Measurements from ENCODE around the gene GXYLT1. TPM values are rescaled to one million over a fixed set of nuclear protein-coding genes. Genes with fewer than 3 reads are reported as not detected.

GXYLT1 gene
- total RNA-seq, 1 donor from 2014 or later: 23.8 TPM

GRCh38 chr12:42186793-42187192, 42.1 kb upstream of the GXYLT1 start:
- TF ChIP-seq, protein P1, sequence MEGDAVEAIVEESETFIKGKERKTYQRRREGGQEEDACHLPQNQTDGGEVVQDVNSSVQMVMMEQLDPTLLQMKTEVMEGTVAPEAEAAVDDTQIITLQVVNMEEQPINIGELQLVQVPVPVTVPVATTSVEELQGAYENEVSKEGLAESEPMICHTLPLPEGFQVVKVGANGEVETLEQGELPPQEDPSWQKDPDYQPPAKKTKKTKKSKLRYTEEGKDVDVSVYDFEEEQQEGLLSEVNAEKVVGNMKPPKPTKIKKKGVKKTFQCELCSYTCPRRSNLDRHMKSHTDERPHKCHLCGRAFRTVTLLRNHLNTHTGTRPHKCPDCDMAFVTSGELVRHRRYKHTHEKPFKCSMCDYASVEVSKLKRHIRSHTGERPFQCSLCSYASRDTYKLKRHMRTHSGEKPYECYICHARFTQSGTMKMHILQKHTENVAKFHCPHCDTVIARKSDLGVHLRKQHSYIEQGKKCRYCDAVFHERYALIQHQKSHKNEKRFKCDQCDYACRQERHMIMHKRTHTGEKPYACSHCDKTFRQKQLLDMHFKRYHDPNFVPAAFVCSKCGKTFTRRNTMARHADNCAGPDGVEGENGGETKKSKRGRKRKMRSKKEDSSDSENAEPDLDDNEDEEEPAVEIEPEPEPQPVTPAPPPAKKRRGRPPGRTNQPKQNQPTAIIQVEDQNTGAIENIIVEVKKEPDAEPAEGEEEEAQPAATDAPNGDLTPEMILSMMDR (conservative IDR thresholded peaks at IDR 0.05): no peak
- Mint-ChIP-seq H3K4me3 (no peak overlapping the region), H3K27me3 (no peaks in the 10 kb centered on the region), H3K27ac (no peak overlapping the region), H3K4me1 (ENCODE audit: unreplicated experiment) (no peaks in the 10 kb centered on the region), H3K36me3 (peaks cover 4% of the 10 kb centered on the region), H3K9me3 (no peaks in the 10 kb centered on the region)
- no peak for DNase-seq (ENCODE audit: extremely low spot score, unreplicated experiment)

- H3K4me1 Mint-ChIP-seq (ENCODE audit: unreplicated experiment): no peaks in the 10 kb centered on the region
- TF ChIP-seq, protein P1 (conservative IDR thresholded peaks at IDR 0.05): no peak
- peaks cover 8% of the 10 kb centered on the region for H3K36me3 Mint-ChIP-seq
- no peaks in the 10 kb centered on the region for H3K27me3 Mint-ChIP-seq
- DNase-seq (ENCODE audit: extremely low spot score, unreplicated experiment): no peak
- H3K27ac Mint-ChIP-seq: no peak overlapping the region
- no peaks in the 10 kb centered on the region for H3K9me3 Mint-ChIP-seq
- no peak overlapping the region for H3K4me3 Mint-ChIP-seq
Measured at GRCh38 chr12:42182394-42182793, 37.7 kb upstream of the GXYLT1 start.

DNA sequence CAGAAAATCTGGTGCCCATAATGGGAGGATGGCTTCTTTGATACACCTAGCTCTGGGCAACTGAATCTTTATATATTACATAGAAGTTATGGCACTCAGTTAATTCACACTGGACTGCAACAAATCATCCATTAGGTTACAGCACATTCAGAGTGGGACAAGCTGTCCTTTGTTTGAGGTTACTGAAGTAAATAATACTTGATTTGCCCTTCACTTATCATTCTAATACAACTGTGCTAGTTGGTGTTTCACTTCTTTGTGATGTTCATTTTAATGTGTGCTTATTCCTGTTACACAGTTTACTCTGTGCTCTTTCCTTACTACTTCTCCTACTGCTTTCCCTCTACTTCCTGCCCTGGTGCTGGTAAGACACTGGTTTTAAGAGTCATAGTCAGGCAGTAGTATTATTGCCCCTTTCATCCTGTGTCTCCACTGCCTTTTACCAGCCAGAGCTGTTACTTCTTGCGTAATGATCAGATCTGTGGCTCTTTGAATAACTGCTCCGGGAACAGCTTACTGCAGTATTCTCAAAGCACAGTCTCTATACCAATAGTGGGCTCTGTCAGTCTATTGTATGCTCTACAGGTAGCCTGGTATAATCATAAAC, 36.4 kb upstream of the GXYLT1 start:
- Mint-ChIP-seq H3K27me3 (no peaks in the 10 kb centered on the region), H3K4me3 (no peak overlapping the region), H3K4me1 (ENCODE audit: unreplicated experiment) (no peaks in the 10 kb centered on the region), H3K36me3 (peaks cover 19% of the 10 kb centered on the region), H3K9me3 (peaks cover 4% of the 10 kb centered on the region), H3K27ac (no peak overlapping the region)
- DNase-seq (ENCODE audit: extremely low spot score, unreplicated experiment): no peak
- TF ChIP-seq, protein P1 (conservative IDR thresholded peaks at IDR 0.05): no peak

DNA sequence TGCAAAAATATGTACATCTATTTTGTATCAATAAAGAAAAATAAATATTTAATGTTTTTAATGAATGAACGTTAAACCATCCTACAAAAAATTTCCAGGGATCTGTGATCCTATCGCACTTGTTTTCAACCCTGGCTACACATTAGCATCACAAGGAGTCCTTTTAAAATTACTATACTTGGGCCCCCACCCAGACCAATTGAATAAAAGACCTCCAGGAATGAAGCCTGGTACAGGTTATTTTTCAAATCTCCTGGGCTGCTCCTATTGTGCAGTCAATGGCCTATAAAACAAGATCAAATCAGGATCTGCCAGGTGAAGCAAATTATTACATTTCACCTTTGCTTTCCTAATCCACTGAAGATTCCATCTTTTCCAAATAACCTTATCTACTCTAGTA, 33.4 kb upstream of the GXYLT1 start:
- H3K27ac Mint-ChIP-seq: no peak overlapping the region
- TF ChIP-seq, protein P1 (conservative IDR thresholded peaks at IDR 0.05): no peak
- H3K27me3 Mint-ChIP-seq: no peaks in the 10 kb centered on the region
- H3K4me1 Mint-ChIP-seq (ENCODE audit: unreplicated experiment): no peaks in the 10 kb centered on the region
- H3K9me3 Mint-ChIP-seq: peaks cover 4% of the 10 kb centered on the region
- H3K36me3 Mint-ChIP-seq: peaks cover 23% of the 10 kb centered on the region
- no peak overlapping the region for H3K4me3 Mint-ChIP-seq
- no peak for DNase-seq (ENCODE audit: extremely low spot score, unreplicated experiment)

DNA sequence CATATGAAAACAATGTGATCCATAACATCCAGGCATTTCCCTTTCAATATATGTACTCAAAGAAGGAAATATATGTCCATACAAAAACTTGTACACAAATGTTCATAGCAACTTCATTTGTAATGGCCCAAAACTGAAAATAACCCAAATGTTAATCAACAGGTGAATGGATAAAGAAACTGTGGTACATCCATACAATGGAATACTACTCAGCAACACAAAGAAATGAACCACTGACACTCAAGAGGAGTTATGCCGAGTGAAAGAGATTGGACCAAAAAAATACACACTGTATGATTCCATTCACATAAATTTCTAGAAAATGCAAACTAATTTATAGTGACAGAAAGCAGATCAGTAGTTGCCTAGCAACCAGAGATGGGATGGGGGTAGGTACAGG, 30.3 kb upstream of the GXYLT1 start:
- H3K27ac Mint-ChIP-seq: no peak overlapping the region
- peaks cover 4% of the 10 kb centered on the region for H3K9me3 Mint-ChIP-seq
- H3K36me3 Mint-ChIP-seq: peaks cover 37% of the 10 kb centered on the region
- no peaks in the 10 kb centered on the region for H3K4me1 Mint-ChIP-seq (ENCODE audit: unreplicated experiment)
- TF ChIP-seq, protein P1 (conservative IDR thresholded peaks at IDR 0.05): no peak
- H3K4me3 Mint-ChIP-seq: no peak overlapping the region
- H3K27me3 Mint-ChIP-seq: no peaks in the 10 kb centered on the region
- no peak for DNase-seq (ENCODE audit: extremely low spot score, unreplicated experiment)

Measured in type B pancreatic cell (in vitro differentiated cells).